IMR-90 (cell line): ENCODE results near the gene ATOH8. TPM values are rescaled to one million over a fixed set of nuclear protein-coding genes. Genes with fewer than 3 reads are reported as not detected.

Experiments used
- ATAC-seq: fragments of 200-7000 bp; cut with Tn5 transposase; 2 replicates; pipeline ENCODE4 v1.9.1; 2020; ENCODE audit warnings: low read depth, mild to moderate bottlenecking, moderate library complexity
- BruUV-seq: library from RNA; stranded (reverse); fragments of 400-500 nt; replicated peaks from 2 replicates; lab custom pipeline; 2021; lab: Mats Ljungman, UMichigan
- CTCF ChIA-PET: fragments of 300-600 bp; formaldehyde crosslinking; extraction: SDS; loops from one replicate; lab custom pipeline; 2021; ENCODE audit warnings: antibody characterized with exemption; lab: Yijun Ruan, JAX
- POLR2A ChIA-PET: fragments of 300-600 bp; sonication (Branson Sonifier 250); formaldehyde crosslinking; loops from one replicate; lab custom pipeline; 2022; ENCODE audit warnings: antibody characterized with exemption; ENCODE audit not compliant: unreplicated experiment; lab: Charles Lee
- DNase-seq: peaks from one replicate; pipeline ENCODE4 v3.0.0; 2013
- H2AFZ ChIP-seq: replicated peaks from 2 replicates; pipeline ENCODE3; 2013; ENCODE audit warnings: low read length, mild to moderate bottlenecking; ENCODE audit not compliant: poor library complexity
- H2AK5ac ChIP-seq: 2 replicates; pipeline ENCODE4 v1.6.1; 2013; ENCODE audit warnings: low read depth, low read length, inconsistent platforms
- H2AK9ac ChIP-seq: replicated peaks from 2 replicates; pipeline ENCODE3; 2013; ENCODE audit warnings: mild to moderate bottlenecking, low read depth, low read length, moderate library complexity; ENCODE audit not compliant: poor library complexity
- H2BK120ac ChIP-seq: 2 replicates; pipeline ENCODE4 v1.6.1; 2013; ENCODE audit warnings: low read depth, low read length, inconsistent platforms
- H2BK15ac ChIP-seq: 3 replicates; pipeline ENCODE4 v1.6.1; 2013; ENCODE audit warnings: low read depth, low read length, inconsistent platforms
- H2BK20ac ChIP-seq: 2 replicates; pipeline ENCODE4 v1.6.1; 2013; ENCODE audit warnings: low read depth, mild to moderate bottlenecking, inconsistent platforms, low read length, moderate library complexity
- H2BK5ac ChIP-seq: 2 replicates; pipeline ENCODE4 v1.6.1; 2013; ENCODE audit warnings: mild to moderate bottlenecking, low read depth, low read length, inconsistent platforms; ENCODE audit not compliant: poor library complexity, severe bottlenecking
- H3K14ac ChIP-seq: replicated peaks from 2 replicates; pipeline ENCODE4 v1.6.1; 2013; ENCODE audit warnings: low read depth, low read length, inconsistent platforms
- H3K18ac ChIP-seq: 2 replicates; pipeline ENCODE4 v1.6.1; 2013; ENCODE audit warnings: low read depth, low read length, control low read depth
- H3K23ac ChIP-seq: 2 replicates; pipeline ENCODE4 v1.6.1; 2013; ENCODE audit warnings: low read depth, low read length, inconsistent platforms
- H3K27ac ChIP-seq: 2 replicates; pipeline ENCODE4 v1.5.1; 2013; ENCODE audit warnings: mild to moderate bottlenecking, control low read depth, low read length; ENCODE audit not compliant: insufficient read depth
- H3K27me3 ChIP-seq: 2 replicates; pipeline ENCODE4 v1.6.1; 2013; ENCODE audit warnings: low read length; ENCODE audit not compliant: control insufficient read depth, insufficient read depth
- H3K36me3 ChIP-seq: 2 replicates; pipeline ENCODE4 v1.6.1; 2013; ENCODE audit warnings: low read length, mixed read lengths; ENCODE audit not compliant: control insufficient read depth, insufficient read depth
- H3K4ac ChIP-seq: 2 replicates; pipeline ENCODE4 v1.6.1; 2013; ENCODE audit warnings: low read depth, low read length, inconsistent platforms
- H3K4me1 ChIP-seq: 2 replicates; pipeline ENCODE4 v1.6.1; 2013; ENCODE audit warnings: low read length, mixed read lengths; ENCODE audit not compliant: control insufficient read depth, insufficient read depth
- H3K4me2 ChIP-seq: 2 replicates; pipeline ENCODE4 v1.6.1; 2013; ENCODE audit warnings: low read depth, mild to moderate bottlenecking, control low read depth, low read length, moderate library complexity
- H3K4me3 ChIP-seq: 2 replicates; pipeline ENCODE4 v1.5.1; 2013; ENCODE audit warnings: low read depth, mild to moderate bottlenecking, control low read depth, low read length, moderate library complexity; ENCODE audit not compliant: insufficient read depth
- H3K56ac ChIP-seq: 2 replicates; pipeline ENCODE4 v1.6.1; 2013; ENCODE audit warnings: low read length, inconsistent platforms; ENCODE audit not compliant: insufficient read depth; ENCODE audit errors: extremely low read depth
- H3K79me1 ChIP-seq, 2 experiments: 2 replicates each; pipeline ENCODE4 v1.6.1; 2013; ENCODE audit warnings: low read length in 2 of 2, inconsistent platforms in 1 of 2, low read depth in 1 of 2
- H3K9ac ChIP-seq: 2 replicates; pipeline ENCODE4 v1.6.1; 2013; ENCODE audit warnings: low read depth, low read length, control low read depth
- H3K9me1 ChIP-seq: 2 replicates; pipeline ENCODE4 v1.6.1; 2013; ENCODE audit warnings: low read length, inconsistent platforms; ENCODE audit not compliant: insufficient read depth
- H3K9me3 ChIP-seq: 2 replicates; pipeline ENCODE4 v1.6.1; 2013; ENCODE audit warnings: low read length; ENCODE audit not compliant: control insufficient read depth, insufficient read depth
- H4K20me1 ChIP-seq: 2 replicates; pipeline ENCODE4 v1.6.1; 2013; ENCODE audit warnings: low read length, inconsistent platforms; ENCODE audit not compliant: insufficient read depth
- H4K5ac ChIP-seq: 2 replicates; pipeline ENCODE4 v1.6.1; 2013; ENCODE audit warnings: mild to moderate bottlenecking, low read depth, low read length, control low read depth
- H4K8ac ChIP-seq, 2 experiments: 2 replicates each; pipeline ENCODE4 v1.6.1; 2013; ENCODE audit warnings: low read depth in 2 of 2, low read length in 2 of 2, control low read depth in 1 of 2, inconsistent platforms in 1 of 2
- H4K91ac ChIP-seq: 2 replicates; pipeline ENCODE4 v1.6.1; 2013; ENCODE audit warnings: low read depth, low read length, inconsistent platforms; ENCODE audit not compliant: insufficient read depth
- BHLHE40 ChIP-seq: fragments of 150-350 bp; IDR thresholded peaks from 2 replicates; pipeline ENCODE4 v1.6.1; 2016; ENCODE audit warnings: mild to moderate bottlenecking, low read depth, low read length
- CEBPB ChIP-seq: IDR thresholded peaks from 2 replicates; pipeline ENCODE4 v1.6.1; 2012; ENCODE audit warnings: low read depth, low read length, improper control_type of control experiment
- CHD1 ChIP-seq: IDR thresholded peaks from 2 replicates; pipeline ENCODE4 v1.6.1; 2012; ENCODE audit warnings: low read depth, low read length, improper control_type of control experiment
- CTCF ChIP-seq: conservative IDR thresholded peaks from 2 replicates; pipeline ENCODE4 v1.5.1; 2012; ENCODE audit warnings: mild to moderate bottlenecking, low read depth, low read length, improper control_type of control experiment
- ELK1 ChIP-seq: fragments of 150-350 bp; IDR thresholded peaks from 2 replicates; pipeline ENCODE4 v1.6.1; 2016; ENCODE audit warnings: low read depth, mild to moderate bottlenecking, low read length, moderate library complexity, borderline replicate concordance
- FOS ChIP-seq: fragments of 150-350 bp; IDR thresholded peaks from 2 replicates; pipeline ENCODE4 v1.6.1; 2016; ENCODE audit warnings: low read depth, low read length
- MAFK ChIP-seq: IDR thresholded peaks from 2 replicates; pipeline ENCODE4 v1.6.1; 2012; ENCODE audit warnings: low read depth, low read length, improper control_type of control experiment
- MAZ ChIP-seq: IDR thresholded peaks from 2 replicates; pipeline ENCODE4 v1.6.1; 2012; ENCODE audit warnings: low read depth, mild to moderate bottlenecking, low read length, improper control_type of control experiment, moderate library complexity, borderline replicate concordance
- MXI1 ChIP-seq: IDR thresholded peaks from 2 replicates; pipeline ENCODE4 v1.6.1; 2012; ENCODE audit warnings: low read depth, mild to moderate bottlenecking, low read length, moderate library complexity, borderline replicate concordance
- NFE2L2 ChIP-seq: fragments of 150-350 bp; IDR thresholded peaks from 2 replicates; pipeline ENCODE4 v1.6.1; 2016; ENCODE audit warnings: low read depth, mild to moderate bottlenecking, low read length
- POLR2A ChIP-seq: IDR thresholded peaks from 2 replicates; pipeline ENCODE4 v1.6.1; 2012; ENCODE audit warnings: mild to moderate bottlenecking, low read depth, low read length
- RAD21 ChIP-seq: IDR thresholded peaks from 2 replicates; pipeline ENCODE4 v1.6.1; 2012; ENCODE audit warnings: low read length, improper control_type of control experiment
- RCOR1 ChIP-seq: IDR thresholded peaks from 2 replicates; pipeline ENCODE4 v1.6.1; 2012; ENCODE audit warnings: mild to moderate bottlenecking, low read length, improper control_type of control experiment; ENCODE audit not compliant: insufficient replicate concordance
- RFX5 ChIP-seq: IDR thresholded peaks from 2 replicates; pipeline ENCODE4 v1.8.0; 2012; ENCODE audit warnings: low read depth, mild to moderate bottlenecking, low read length, moderate library complexity
- SMC3 ChIP-seq: fragments of 150-350 bp; IDR thresholded peaks from 2 replicates; pipeline ENCODE4 v1.6.1; 2016; ENCODE audit warnings: low read depth, mild to moderate bottlenecking, antibody characterized with exemption, low read length, moderate library complexity
- USF2 ChIP-seq: fragments of 150-350 bp; IDR thresholded peaks from 2 replicates; pipeline ENCODE4 v1.6.1; 2017; ENCODE audit warnings: mild to moderate bottlenecking, antibody characterized with exemption, low read length, low read depth
- WGBS, 2 experiments: methylation state at CpG; one replicate each; pipeline versions ENCODE4 v1.1.5 to v1.1.7; 2013; ENCODE audit warnings: missing lambda C conversion rate in 2 of 2; ENCODE audit not compliant: insufficient read length in 1 of 2; ENCODE audit errors: extremely low coverage in 2 of 2; 5-methylcytosine and 5-hydroxymethylcytosine counted together
- dilution Hi-C: fragments of 300-500 bp; cut with HindIII; formaldehyde crosslinking; loops from one replicate; pipeline ENCODE4 v1.14.3; 2018; ENCODE audit warnings: low sequenced_read_pairs; ENCODE audit not compliant: unreplicated experiment
- in situ Hi-C: fragments of 300-500 bp; cut with MboI; formaldehyde crosslinking; loops from 3 replicates; pipeline ENCODE4 v1.14.3; 2019; ENCODE audit warnings: low sequenced_read_pairs, inconsistent platforms, mixed read lengths
- intact Hi-C: fragments of 100-400 bp; cut with micrococcal nuclease; formaldehyde crosslinking; loops from 2 replicates; pipeline ENCODE4 v1.10.0; 2022
- polyA plus RNA-seq, 3 experiments: library from polyadenylated mRNA; depleted of rRNA; stranded (reverse); fragments of >200 nt; gene quantifications; 2 replicates each; pipeline ENCODE4 v1.2.3, GENCODE V29; 2012; ENCODE audit warnings: low replicate concordance in 1 of 3
- total RNA-seq: library from RNA; depleted of rRNA; stranded (reverse); fragments of >200 nt; gene quantifications from 2 replicates; pipeline ENCODE4 v1.2.3, GENCODE V29; 2012

ATOH8 gene
- total and polyA plus RNA-seq, 2 of the 4 experiments (the other 2 are of a cell fraction) = 7.9 to 9.0 TPM

GRCh38 chr2:85763831-85764230 lies 10.0 kb downstream of the ATOH8 start:
- no TSS peak for BruUV-seq
- peaks cover 24% of the 10 kb centered on the region for H4K20me1 ChIP-seq
- no peak for DNase-seq
- H3K79me1 ChIP-seq = peaks cover 19 to 66% of the 10 kb centered on the region in 2 experiments; a peak in 3 of 4 replicates
- no peak overlapping the region for H3K14ac ChIP-seq
- H3K9me1 ChIP-seq = peaks cover 7% of the 10 kb centered on the region; the same call in 1 of the 2 replicates
- H4K8ac ChIP-seq = no peak overlapping the region
- H2BK15ac ChIP-seq = no peak overlapping the region
- no peak overlapping the region for H2AFZ ChIP-seq
- no peaks in the 10 kb centered on the region for H3K27me3 ChIP-seq
- WGBS, 2 experiments = 100% methylated on average over 4 of the region's 16 CpGs; no CpG with 5 or more reads in 1 of the 2 experiments
- H3K9ac ChIP-seq = no peak overlapping the region
- no peak overlapping the region for H3K4me3 ChIP-seq
- H3K27ac ChIP-seq = no peak overlapping the region
- no peak overlapping the region for H2BK5ac ChIP-seq
- H3K4ac ChIP-seq = no peak overlapping the region
- H2BK120ac ChIP-seq = no peak overlapping the region
- no peak overlapping the region for H2BK20ac ChIP-seq
- H3K4me1 ChIP-seq = peaks cover 19% of the 10 kb centered on the region
- ChIA-PET POLR2A (interaction anchor here (1.3 kb wide), 1 partner anchor 9 kb away, joined by 3 read pairs; no protein-coding TSS in a partner anchor), CTCF (interaction anchor here (1.5 to 4.6 kb wide), 2 partner anchors 9 to 64 kb away, joined by 8 to 20 read pairs; no protein-coding TSS in a partner anchor)
- peaks cover 41% of the 10 kb centered on the region for H3K36me3 ChIP-seq
- H3K9me3 ChIP-seq = no peaks in the 10 kb centered on the region
- no peak for TF ChIP-seq POLR2A
- TF ChIP-seq NFE2L2 = no peak
- TF ChIP-seq MAFK = no peak
- no peak for TF ChIP-seq RFX5
- no peak for TF ChIP-seq RCOR1
- no peak for TF ChIP-seq SMC3
- no peak for TF ChIP-seq CTCF
- no peak for TF ChIP-seq BHLHE40
- no peak for TF ChIP-seq MAZ
- no peak for TF ChIP-seq CHD1
- no peak for TF ChIP-seq ELK1
- no peak for TF ChIP-seq USF2
- no peak for TF ChIP-seq MXI1
- TF ChIP-seq CEBPB = no peak
- no peak for TF ChIP-seq FOS
- no peak for TF ChIP-seq RAD21
- no peak overlapping the region for H3K23ac ChIP-seq
- H2AK9ac ChIP-seq = peak overlapping the region; percentile 5
- no peak overlapping the region for H3K56ac ChIP-seq
- intact Hi-C loops (no loop called here), in situ Hi-C loops (no loop called here), dilution Hi-C loops (no loop called here)
- no peak for ATAC-seq
- no peak overlapping the region for H4K91ac ChIP-seq
- H4K5ac ChIP-seq = no peak overlapping the region
- no peak overlapping the region for H3K18ac ChIP-seq
- peak overlapping the region; percentile 40; the same call in 1 of the 2 replicates for H2AK5ac ChIP-seq
- no peak overlapping the region for H3K4me2 ChIP-seq
